ENCODE measurements around the gene XPO1. TPM values are rescaled to one million over a fixed set of nuclear protein-coding genes. Genes with fewer than 3 reads are reported as not detected.
"Not testable (repeated sequence)": the region's sequence is repeated elsewhere in the genome, so short reads cannot be mapped to it uniquely, and the experiment has no call there.

XPO1 gene, protein sequence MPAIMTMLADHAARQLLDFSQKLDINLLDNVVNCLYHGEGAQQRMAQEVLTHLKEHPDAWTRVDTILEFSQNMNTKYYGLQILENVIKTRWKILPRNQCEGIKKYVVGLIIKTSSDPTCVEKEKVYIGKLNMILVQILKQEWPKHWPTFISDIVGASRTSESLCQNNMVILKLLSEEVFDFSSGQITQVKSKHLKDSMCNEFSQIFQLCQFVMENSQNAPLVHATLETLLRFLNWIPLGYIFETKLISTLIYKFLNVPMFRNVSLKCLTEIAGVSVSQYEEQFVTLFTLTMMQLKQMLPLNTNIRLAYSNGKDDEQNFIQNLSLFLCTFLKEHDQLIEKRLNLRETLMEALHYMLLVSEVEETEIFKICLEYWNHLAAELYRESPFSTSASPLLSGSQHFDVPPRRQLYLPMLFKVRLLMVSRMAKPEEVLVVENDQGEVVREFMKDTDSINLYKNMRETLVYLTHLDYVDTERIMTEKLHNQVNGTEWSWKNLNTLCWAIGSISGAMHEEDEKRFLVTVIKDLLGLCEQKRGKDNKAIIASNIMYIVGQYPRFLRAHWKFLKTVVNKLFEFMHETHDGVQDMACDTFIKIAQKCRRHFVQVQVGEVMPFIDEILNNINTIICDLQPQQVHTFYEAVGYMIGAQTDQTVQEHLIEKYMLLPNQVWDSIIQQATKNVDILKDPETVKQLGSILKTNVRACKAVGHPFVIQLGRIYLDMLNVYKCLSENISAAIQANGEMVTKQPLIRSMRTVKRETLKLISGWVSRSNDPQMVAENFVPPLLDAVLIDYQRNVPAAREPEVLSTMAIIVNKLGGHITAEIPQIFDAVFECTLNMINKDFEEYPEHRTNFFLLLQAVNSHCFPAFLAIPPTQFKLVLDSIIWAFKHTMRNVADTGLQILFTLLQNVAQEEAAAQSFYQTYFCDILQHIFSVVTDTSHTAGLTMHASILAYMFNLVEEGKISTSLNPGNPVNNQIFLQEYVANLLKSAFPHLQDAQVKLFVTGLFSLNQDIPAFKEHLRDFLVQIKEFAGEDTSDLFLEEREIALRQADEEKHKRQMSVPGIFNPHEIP (N-terminal part only)
- polyA plus RNA-seq (2013) = 141 TPM

DNA sequence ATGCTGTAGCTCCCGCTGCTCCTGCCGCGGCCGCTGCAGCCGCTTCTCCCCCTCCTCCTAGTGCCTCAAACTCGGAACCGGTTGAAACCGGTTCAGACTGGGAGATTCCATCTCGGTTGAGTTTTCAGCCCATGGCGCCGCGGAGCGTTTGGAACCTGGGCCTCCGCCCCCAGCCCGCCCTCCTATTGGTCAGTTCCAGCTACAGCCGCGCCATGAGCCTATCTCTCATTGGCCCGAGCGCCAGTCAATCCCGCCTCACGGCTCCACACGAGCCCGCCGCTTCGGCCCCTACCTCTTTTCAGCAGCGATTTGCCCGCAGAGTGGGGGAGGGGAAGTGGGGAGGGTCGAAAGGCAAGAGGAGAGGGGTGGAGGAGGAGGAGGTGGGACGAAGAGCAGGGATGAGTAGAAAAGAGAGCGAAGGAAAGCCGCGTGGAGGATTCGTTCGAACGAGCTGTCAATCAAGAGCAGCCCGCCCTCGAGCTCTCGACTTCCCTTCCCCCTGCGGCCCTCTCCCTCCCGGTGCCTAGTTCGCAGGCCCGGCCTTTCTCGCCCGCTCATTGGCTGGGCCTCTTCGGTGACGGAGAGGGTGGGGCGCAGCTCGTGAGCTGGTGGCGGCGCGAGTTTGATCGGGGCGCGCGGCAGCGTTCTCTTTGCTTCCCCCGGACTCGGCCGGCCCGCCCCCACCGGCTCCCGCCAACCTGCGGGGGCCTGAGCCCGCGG is at the start of gene XPO1:
TSS of gene XPO1 (minus strand) at position 157 of the 720 bp plus-strand sequence. CDS start 4,459 bp downstream, outside the sequence.
- Histone ChIP-seq H3K9me3 (ENCODE audit: control extremely low read depth in 1 of 5, control insufficient read depth in 4 of 5, insufficient read depth in 2 of 5, low read depth in 1 of 5, low read length in 4 of 5) (no peaks in the 10 kb centered on the region), H3K4me3 (ENCODE audit: control insufficient read depth in 1 of 7, extremely low read depth in 1 of 7, insufficient read depth in 4 of 7, low read depth in 2 of 7, low read length in 6 of 7) (peak within 1 kb of the TSS; percentile 60 to 98 (median 83)), H3K27ac (ENCODE audit: insufficient read depth in 1 of 2, low read depth in 1 of 2, low read length in 2 of 2, poor library complexity in 1 of 2, severe bottlenecking in 2 of 2) (peak within 1 kb of the TSS; percentile 93 to 97), H3K27me3 (replicated peaks in 2 of 5; ENCODE audit: control insufficient read depth in 4 of 5, insufficient read depth in 5 of 5, low read length in 4 of 5) (no peaks in the 10 kb centered on the region), H3K4me1 (ENCODE audit: control extremely low read depth in 1 of 4, control insufficient read depth in 4 of 4, insufficient read depth in 4 of 4, low read length in 3 of 4) (peaks cover 18 to 35% (median 25%) of the 10 kb centered on the region in 4 experiments), H3K36me3 (ENCODE audit: control insufficient read depth in 4 of 4, insufficient read depth in 4 of 4, low read length in 3 of 4) (peaks cover 0 to 2% (median 0%) of the 10 kb centered on the region in 4 experiments)
- 0% methylated on average over 41 of the region's 65 CpGs for WGBS (ENCODE audit: insufficient coverage)
- ChIA-PET CTCF (interaction anchor here (1.0 to 1.6 kb wide), 2 partner anchors 15 kb away, joined by 3 to 4 read pairs; no protein-coding TSS in a partner anchor), POLR2A (interaction anchor here (0.5 to 0.6 kb wide), 2 partner anchors 392 to 474 kb away, joined by 3 read pairs; no protein-coding TSS in a partner anchor)
- DNase-seq = peak; percentile 100

DNA sequence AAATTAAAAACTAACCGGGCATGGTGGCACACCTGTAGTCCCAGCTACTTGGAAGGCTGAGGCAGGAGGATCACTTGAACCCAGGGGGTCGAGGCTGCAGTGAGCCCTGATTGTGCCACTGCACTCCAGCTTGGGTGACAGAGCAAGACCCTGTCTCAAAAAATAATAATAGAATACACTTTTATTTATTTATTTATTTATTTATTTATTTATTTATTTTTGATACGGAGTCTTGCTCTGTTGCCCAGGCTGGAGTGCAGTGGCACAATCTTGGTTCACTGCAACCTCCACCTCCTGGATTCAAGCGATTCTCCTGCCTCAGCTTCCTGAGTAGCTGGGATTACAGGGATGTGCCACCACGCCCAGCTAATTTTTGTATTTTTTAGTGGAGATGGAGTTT is 48.8 kb upstream of the XPO1 start:
- H3K4me3 ChIP-seq (ENCODE audit: control insufficient read depth in 1 of 7, extremely low read depth in 1 of 7, insufficient read depth in 4 of 7, low read depth in 2 of 7, low read length in 6 of 7); H3K27me3 ChIP-seq (replicated peaks in 2 of 5; ENCODE audit: control insufficient read depth in 4 of 5, insufficient read depth in 5 of 5, low read length in 4 of 5); POLR2A ChIA-PET; CTCF ChIA-PET; H3K27ac ChIP-seq (ENCODE audit: insufficient read depth in 1 of 2, low read depth in 1 of 2, low read length in 2 of 2, poor library complexity in 1 of 2, severe bottlenecking in 2 of 2); DNase-seq; H3K4me1 ChIP-seq (ENCODE audit: control extremely low read depth in 1 of 4, control insufficient read depth in 4 of 4, insufficient read depth in 4 of 4, low read length in 3 of 4); H3K36me3 ChIP-seq (ENCODE audit: control insufficient read depth in 4 of 4, insufficient read depth in 4 of 4, low read length in 3 of 4); H3K9me3 ChIP-seq (ENCODE audit: control extremely low read depth in 1 of 5, control insufficient read depth in 4 of 5, insufficient read depth in 2 of 5, low read depth in 1 of 5, low read length in 4 of 5): not testable (repeated sequence)
- 97% methylated on average over 2 of the region's 5 CpGs for WGBS (ENCODE audit: insufficient coverage)

DNA sequence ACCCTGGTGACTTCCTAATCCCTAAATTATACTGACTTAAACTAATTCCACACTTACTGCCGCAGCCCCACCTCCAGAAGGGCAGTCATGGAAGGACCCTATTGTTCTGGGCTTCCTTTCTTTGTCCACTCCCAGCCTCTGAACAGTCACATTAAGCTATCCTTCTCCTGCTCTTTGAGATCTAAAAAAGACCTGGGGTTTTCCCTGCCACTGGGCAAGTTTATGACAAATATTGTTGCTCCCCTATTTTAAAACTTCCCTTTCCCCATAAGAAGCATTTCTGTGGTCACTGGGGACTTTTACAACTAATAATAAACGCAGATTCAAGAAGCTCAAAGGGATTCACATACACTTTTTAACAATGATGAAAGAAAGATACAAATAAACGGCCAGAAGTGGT is 47.2 kb upstream of the XPO1 start:
- Histone ChIP-seq H3K36me3 (ENCODE audit: control insufficient read depth in 4 of 4, insufficient read depth in 4 of 4, low read length in 3 of 4) (no peaks in the 10 kb centered on the region), H3K4me3 (ENCODE audit: control insufficient read depth in 1 of 7, extremely low read depth in 1 of 7, insufficient read depth in 4 of 7, low read depth in 2 of 7, low read length in 6 of 7) (no peak overlapping the region), H3K27ac (ENCODE audit: insufficient read depth in 1 of 2, low read depth in 1 of 2, low read length in 2 of 2, poor library complexity in 1 of 2, severe bottlenecking in 2 of 2) (no peak overlapping the region), H3K9me3 (ENCODE audit: control extremely low read depth in 1 of 5, control insufficient read depth in 4 of 5, insufficient read depth in 2 of 5, low read depth in 1 of 5, low read length in 4 of 5) (no peaks in the 10 kb centered on the region), H3K27me3 (replicated peaks in 2 of 5; ENCODE audit: control insufficient read depth in 4 of 5, insufficient read depth in 5 of 5, low read length in 4 of 5) (no peaks in the 10 kb centered on the region), H3K4me1 (ENCODE audit: control extremely low read depth in 1 of 4, control insufficient read depth in 4 of 4, insufficient read depth in 4 of 4, low read length in 3 of 4) (no peaks in the 10 kb centered on the region)
- DNase-seq = peak in 1 of 3 donors; percentile 5
- 83% methylated on average over 1 of the region's 3 CpGs for WGBS (ENCODE audit: insufficient coverage)
- POLR2A ChIA-PET = no interaction called here
- CTCF ChIA-PET = interaction anchor here (1.0 kb wide), 1 partner anchor 13 kb away, joined by 4 read pairs; no protein-coding TSS in a partner anchor

DNA sequence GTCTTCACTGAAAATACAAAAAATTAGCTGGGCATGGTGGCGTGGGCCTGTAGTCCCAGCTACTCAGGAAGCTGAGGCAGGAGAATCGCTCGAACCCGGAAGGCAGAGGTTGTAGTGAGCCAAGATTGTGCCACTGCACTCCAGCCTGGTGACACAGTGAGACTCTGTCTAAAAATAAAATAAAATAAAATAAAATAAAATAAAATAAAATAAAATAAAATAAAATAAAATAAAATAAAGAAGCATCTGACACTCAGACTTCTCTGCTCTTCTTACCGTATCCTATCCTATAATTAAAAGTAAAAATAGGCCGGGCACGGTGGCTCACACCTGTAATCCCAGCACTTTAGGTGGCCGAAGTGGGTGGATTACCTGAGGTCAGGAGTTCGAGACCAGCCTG is 46.2 kb upstream of the XPO1 start:
- POLR2A ChIA-PET; H3K27ac ChIP-seq (ENCODE audit: insufficient read depth in 1 of 2, low read depth in 1 of 2, low read length in 2 of 2, poor library complexity in 1 of 2, severe bottlenecking in 2 of 2); H3K27me3 ChIP-seq (replicated peaks in 2 of 5; ENCODE audit: control insufficient read depth in 4 of 5, insufficient read depth in 5 of 5, low read length in 4 of 5); DNase-seq; H3K4me3 ChIP-seq (ENCODE audit: control insufficient read depth in 1 of 7, extremely low read depth in 1 of 7, insufficient read depth in 4 of 7, low read depth in 2 of 7, low read length in 6 of 7); H3K4me1 ChIP-seq (ENCODE audit: control extremely low read depth in 1 of 4, control insufficient read depth in 4 of 4, insufficient read depth in 4 of 4, low read length in 3 of 4); CTCF ChIA-PET; H3K9me3 ChIP-seq (ENCODE audit: control extremely low read depth in 1 of 5, control insufficient read depth in 4 of 5, insufficient read depth in 2 of 5, low read depth in 1 of 5, low read length in 4 of 5); H3K36me3 ChIP-seq (ENCODE audit: control insufficient read depth in 4 of 4, insufficient read depth in 4 of 4, low read length in 3 of 4): not testable (repeated sequence)
- WGBS (ENCODE audit: insufficient coverage) = 100% methylated on average over 2 of the region's 9 CpGs

DNA sequence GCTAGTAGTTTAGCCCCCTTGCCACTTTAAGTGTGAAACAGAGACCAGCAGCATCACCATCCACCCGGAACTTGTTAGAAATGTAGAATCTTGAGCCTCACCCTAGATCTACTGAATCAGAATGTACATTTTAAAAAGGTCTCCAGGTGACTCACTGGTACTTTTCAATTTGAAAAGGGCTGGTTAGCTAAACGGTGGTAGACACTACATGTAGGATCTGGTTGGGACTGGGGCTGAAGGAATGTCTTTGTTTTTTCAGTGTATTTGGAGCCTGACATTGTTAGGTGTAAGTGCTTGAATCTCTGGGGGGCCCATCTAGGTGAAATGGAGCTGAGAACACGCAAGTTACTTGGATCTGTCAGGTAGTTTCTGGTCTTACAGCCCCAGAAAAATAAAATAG is 44.0 kb upstream of the XPO1 start:
- H3K27ac ChIP-seq (ENCODE audit: insufficient read depth in 1 of 2, low read depth in 1 of 2, low read length in 2 of 2, poor library complexity in 1 of 2, severe bottlenecking in 2 of 2) = no peak overlapping the region
- no peaks in the 10 kb centered on the region for H3K27me3 ChIP-seq (replicated peaks in 2 of 5; ENCODE audit: control insufficient read depth in 4 of 5, insufficient read depth in 5 of 5, low read length in 4 of 5)
- no peaks in the 10 kb centered on the region for H3K9me3 ChIP-seq (ENCODE audit: control extremely low read depth in 1 of 5, control insufficient read depth in 4 of 5, insufficient read depth in 2 of 5, low read depth in 1 of 5, low read length in 4 of 5)
- no peak for DNase-seq
- no peak overlapping the region for H3K4me3 ChIP-seq (ENCODE audit: control insufficient read depth in 1 of 7, extremely low read depth in 1 of 7, insufficient read depth in 4 of 7, low read depth in 2 of 7, low read length in 6 of 7)
- H3K36me3 ChIP-seq (ENCODE audit: control insufficient read depth in 4 of 4, insufficient read depth in 4 of 4, low read length in 3 of 4) = no peaks in the 10 kb centered on the region
- no peaks in the 10 kb centered on the region for H3K4me1 ChIP-seq (ENCODE audit: control extremely low read depth in 1 of 4, control insufficient read depth in 4 of 4, insufficient read depth in 4 of 4, low read length in 3 of 4)
- WGBS (ENCODE audit: insufficient coverage) = 100% methylated on average over 1 of the region's 3 CpGs
- CTCF ChIA-PET = no interaction called here
- POLR2A ChIA-PET = no interaction called here

DNA sequence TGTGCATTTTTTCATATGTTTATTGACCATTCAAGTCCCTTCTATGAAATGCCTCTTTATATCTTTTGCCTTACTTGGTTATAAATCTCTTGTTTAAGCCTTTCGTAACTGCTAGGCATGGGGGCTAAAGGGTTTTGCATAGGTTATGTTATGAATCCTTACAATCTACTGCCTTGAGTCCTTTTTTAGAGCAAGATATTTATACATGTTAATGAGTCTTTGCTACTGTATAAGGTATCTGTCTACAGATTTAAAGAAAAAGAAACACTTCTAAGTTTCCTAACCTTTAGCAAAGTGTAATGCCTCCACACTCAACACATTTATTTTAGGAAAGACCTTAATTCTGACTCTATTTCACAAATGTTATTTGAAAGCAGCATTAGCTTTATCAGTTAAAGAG is 43.6 kb upstream of the XPO1 start:
- no peak overlapping the region for H3K27ac ChIP-seq (ENCODE audit: insufficient read depth in 1 of 2, low read depth in 1 of 2, low read length in 2 of 2, poor library complexity in 1 of 2, severe bottlenecking in 2 of 2)
- H3K4me1 ChIP-seq (ENCODE audit: control extremely low read depth in 1 of 4, control insufficient read depth in 4 of 4, insufficient read depth in 4 of 4, low read length in 3 of 4) = no peaks in the 10 kb centered on the region
- ChIA-PET CTCF (no interaction called here), POLR2A (no interaction called here)
- no peak for DNase-seq
- H3K27me3 ChIP-seq (replicated peaks in 2 of 5; ENCODE audit: control insufficient read depth in 4 of 5, insufficient read depth in 5 of 5, low read length in 4 of 5) = no peaks in the 10 kb centered on the region
- no peak overlapping the region for H3K4me3 ChIP-seq (ENCODE audit: control insufficient read depth in 1 of 7, extremely low read depth in 1 of 7, insufficient read depth in 4 of 7, low read depth in 2 of 7, low read length in 6 of 7)
- WGBS (ENCODE audit: insufficient coverage) = no CpG with 5 or more reads among the region's 1 CpG
- H3K9me3 ChIP-seq (ENCODE audit: control extremely low read depth in 1 of 5, control insufficient read depth in 4 of 5, insufficient read depth in 2 of 5, low read depth in 1 of 5, low read length in 4 of 5) = no peaks in the 10 kb centered on the region
- no peaks in the 10 kb centered on the region for H3K36me3 ChIP-seq (ENCODE audit: control insufficient read depth in 4 of 4, insufficient read depth in 4 of 4, low read length in 3 of 4)
